Right ventricle myocardium inferior (tissue), 1 donor: ENCODE measurements around the gene DMBX1. TPM values are rescaled to one million over a fixed set of nuclear protein-coding genes. Genes with fewer than 3 reads are reported as not detected.
A peak's percentile ranks its signal among the peaks of the same experiment; 100 is the strongest.

ENCODE experiments used
- ATAC-seq: fragments of 200-7000 bp; cut with Tn5 transposase; one replicate; pipeline ENCODE4 v1.9.1; 2020; ENCODE audit warnings: mild to moderate bottlenecking, moderate library complexity
- DNase-seq: peaks from one replicate; pipeline ENCODE4 v3.0.0; 2021; ENCODE audit errors: missing footprints
- intact Hi-C: fragments of 100-400 bp; cut with DNase I; formaldehyde crosslinking; loops from one replicate; pipeline ENCODE4 v1.11.0; 2022
- total RNA-seq: library from RNA; stranded (reverse); fragmentation: NEBNext Ultra II Directional; extraction: Animal tissue kit (Norgen Biotek cat#: 25700); gene quantifications from one replicate; pipeline ENCODE4 v1.2.1, GENCODE V29; 2021
- donor health status: DM: no; HTN: yes; CAD: no; lungs with severe emphysema.

The DMBX1 gene
- total RNA-seq, 1 donor from 2014 or later = not detected

GRCh38 chr1:46516200-46516950, 26.7 kb downstream of the DMBX1 start:
- intact Hi-C loops = no loop called here
- peak; percentile 34 for DNase-seq
- no peak for ATAC-seq

- no peak for ATAC-seq
- intact Hi-C loops = no loop called here
- DNase-seq = peak; percentile 1
Observed at GRCh38 chr1:46517010-46517600, 27.5 kb downstream of the DMBX1 start.

GRCh38 chr1:46517932-46518498, 28.4 kb downstream of the DMBX1 start:
- intact Hi-C loops = no loop called here
- no peak for ATAC-seq
- DNase-seq = no peak

- ATAC-seq (no peak), DNase-seq (peak; percentile 6)
- intact Hi-C loops = no loop called here
Observed at GRCh38 chr1:46519209-46519608, 29.6 kb downstream of the DMBX1 start.

GRCh38 chr1:46520063-46520911, 30.7 kb downstream of the DMBX1 start:
- intact Hi-C loops = no loop called here
- ATAC-seq (no peak), DNase-seq (peak; percentile 58)

GRCh38 chr1:46521414-46521813, 31.8 kb downstream of the DMBX1 start:
- intact Hi-C loops = no loop called here
- ATAC-seq (no peak), DNase-seq (no peak)

- intact Hi-C loops = no loop called here
Observed at GRCh38 chr1:46522184-46522968, 32.7 kb downstream of the DMBX1 start.

GRCh38 chr1:46522969-46523320, 33.3 kb downstream of the DMBX1 start:
- intact Hi-C loops = no loop called here
- DNase-seq (no peak), ATAC-seq (no peak)

More at GRCh38 chr1:46522184-46522968, 32.7 kb downstream of the DMBX1 start:
- DNase-seq = no peak
- ATAC-seq = peak; percentile 46

- DNase-seq = no peak
- intact Hi-C loops = no loop called here
- ATAC-seq = no peak
Observed at GRCh38 chr1:46523496-46524353, 34.1 kb downstream of the DMBX1 start.

- intact Hi-C loops = loop anchor here (5.0 kb wide), 1 partner anchor 48 kb away; no protein-coding TSS in a partner anchor
- ATAC-seq = no peak
- no peak for DNase-seq
Observed at GRCh38 chr1:46524843-46525242, 35.2 kb downstream of the DMBX1 start.

GRCh38 chr1:46525253-46525983, 35.8 kb downstream of the DMBX1 start:
- ATAC-seq (no peak), DNase-seq (peak; percentile 70)
- intact Hi-C loops = loop anchor here (5.0 kb wide), 1 partner anchor 48 kb away; no protein-coding TSS in a partner anchor

- no peak for ATAC-seq
- DNase-seq = no peak
- intact Hi-C loops = loop anchor here (5.0 kb wide), 1 partner anchor 49 kb away; no protein-coding TSS in a partner anchor
Observed at GRCh38 chr1:46526013-46526690, 36.5 kb downstream of the DMBX1 start.

- DNase-seq = peak; percentile 46
- ATAC-seq = no peak
- intact Hi-C loops = loop anchor here (5.0 kb wide), 1 partner anchor 49 kb away; no protein-coding TSS in a partner anchor
Observed at GRCh38 chr1:46526691-46527291, 37.2 kb downstream of the DMBX1 start.

- intact Hi-C loops = loop anchor here (1.0 to 5.0 kb wide), 4 partner anchors 50 to 121 kb away; no protein-coding TSS in a partner anchor
- DNase-seq = peak; percentile 90
- ATAC-seq = peak; percentile 80
Observed at GRCh38 chr1:46527474-46528296, 38.0 kb downstream of the DMBX1 start.
